ENCODE data around the gene ZC3H14. TPM values are rescaled to one million over a fixed set of nuclear protein-coding genes. Genes with fewer than 3 reads are reported as not detected.
"Not testable (repeated sequence)": the region's sequence is repeated elsewhere in the genome, so short reads cannot be mapped to it uniquely, and the experiment has no call there.

Gene ZC3H14
- polyA plus RNA-seq, 3 donors: 18.9 to 30.2 (median 27.1) TPM

DNA sequence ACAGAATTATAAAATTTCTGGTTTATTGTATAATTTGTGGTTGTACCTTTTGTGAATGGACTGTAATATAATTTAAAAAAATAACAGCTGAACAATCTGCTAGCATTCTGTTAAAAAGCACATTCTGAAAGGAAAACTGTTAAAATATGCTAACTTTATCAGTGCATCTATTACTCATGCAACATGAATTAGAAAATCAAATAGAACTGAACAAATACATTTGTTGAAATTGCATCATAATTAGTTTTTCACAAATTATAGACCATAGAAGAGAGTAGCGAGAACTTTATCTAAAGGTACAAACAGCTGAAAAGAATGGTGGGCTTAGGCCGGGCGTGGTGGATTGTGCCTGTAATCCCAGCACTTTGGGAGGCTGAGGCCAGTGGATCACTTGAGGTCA, 41.0 kb upstream of the ZC3H14 start:
- no peak overlapping the region for H3K27ac Mint-ChIP-seq
- no peak overlapping the region for H2AFZ ChIP-seq (ENCODE audit: insufficient read depth, low read depth, low read length, poor library complexity, severe bottlenecking)

DNA sequence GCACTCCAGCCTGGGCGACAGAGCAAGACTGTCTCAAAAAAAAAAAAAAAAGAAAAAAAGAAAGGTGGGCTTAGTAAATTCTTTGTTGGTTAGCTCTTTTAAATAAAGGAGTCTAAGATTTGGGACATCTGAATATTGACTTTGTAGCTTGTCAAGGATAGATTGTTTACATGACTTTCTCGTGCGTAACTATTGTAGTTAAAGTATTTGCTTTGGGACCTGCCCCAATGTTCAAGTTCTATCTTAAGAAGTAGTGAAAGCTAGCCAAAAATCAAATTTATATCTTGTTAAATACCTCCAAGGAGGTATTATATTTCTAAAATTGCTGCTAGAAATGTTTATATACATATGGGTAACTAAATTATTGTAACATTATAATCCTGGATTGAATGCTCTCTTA, 40.4 kb upstream of the ZC3H14 start:
- Mint-ChIP-seq H3K9me3 (peaks cover 0 to 6% (median 3%) of the 10 kb centered on the region in 7 donors), H3K27me3 (ENCODE audit: low read depth in 3 of 3) (peaks cover 0 to 4% (median 2%) of the 10 kb centered on the region in 3 donors), H3K4me1 (no peaks in the 10 kb centered on the region), H3K4me3 (no peak overlapping the region), H3K36me3 (no peaks in the 10 kb centered on the region), H3K27ac (no peak overlapping the region)
- Histone ChIP-seq H3K9ac (ENCODE audit: insufficient read depth, low read length, poor library complexity, severe bottlenecking) (no peak overlapping the region), H3K4me2 (replicated peaks; ENCODE audit: extremely low read depth, low read length, poor library complexity, severe bottlenecking) (no peak overlapping the region), H3K36me3 (replicated peaks in 1 of 2; ENCODE audit: control insufficient read depth in 1 of 2, insufficient read depth in 2 of 2, low read length in 2 of 2) (no peaks in the 10 kb centered on the region), H2AFZ (ENCODE audit: insufficient read depth, low read depth, low read length, poor library complexity, severe bottlenecking) (no peak overlapping the region), H3K27me3 (ENCODE audit: control insufficient read depth in 2 of 2, insufficient read depth in 2 of 2, low read length in 2 of 2) (no peaks in the 10 kb centered on the region), H3K4me3 (replicated peaks in 1 of 3; ENCODE audit: low read depth in 2 of 3, low read length in 3 of 3) (no peak overlapping the region), H3K9me3 (replicated peaks in 1 of 2; ENCODE audit: control insufficient read depth in 1 of 2, insufficient read depth in 1 of 2, low read length in 2 of 2) (no peaks in the 10 kb centered on the region), H3K79me2 (ENCODE audit: insufficient read depth, low read length) (no peaks in the 10 kb centered on the region), H4K20me1 (ENCODE audit: insufficient read depth, low read length) (no peaks in the 10 kb centered on the region), H3K4me1 (ENCODE audit: control insufficient read depth in 1 of 2, insufficient read depth in 2 of 2, low read length in 2 of 2) (no peaks in the 10 kb centered on the region), H3K27ac (ENCODE audit: low read depth in 1 of 2, low read length in 2 of 2) (no peak overlapping the region)
- TF ChIP-seq, protein P1, sequence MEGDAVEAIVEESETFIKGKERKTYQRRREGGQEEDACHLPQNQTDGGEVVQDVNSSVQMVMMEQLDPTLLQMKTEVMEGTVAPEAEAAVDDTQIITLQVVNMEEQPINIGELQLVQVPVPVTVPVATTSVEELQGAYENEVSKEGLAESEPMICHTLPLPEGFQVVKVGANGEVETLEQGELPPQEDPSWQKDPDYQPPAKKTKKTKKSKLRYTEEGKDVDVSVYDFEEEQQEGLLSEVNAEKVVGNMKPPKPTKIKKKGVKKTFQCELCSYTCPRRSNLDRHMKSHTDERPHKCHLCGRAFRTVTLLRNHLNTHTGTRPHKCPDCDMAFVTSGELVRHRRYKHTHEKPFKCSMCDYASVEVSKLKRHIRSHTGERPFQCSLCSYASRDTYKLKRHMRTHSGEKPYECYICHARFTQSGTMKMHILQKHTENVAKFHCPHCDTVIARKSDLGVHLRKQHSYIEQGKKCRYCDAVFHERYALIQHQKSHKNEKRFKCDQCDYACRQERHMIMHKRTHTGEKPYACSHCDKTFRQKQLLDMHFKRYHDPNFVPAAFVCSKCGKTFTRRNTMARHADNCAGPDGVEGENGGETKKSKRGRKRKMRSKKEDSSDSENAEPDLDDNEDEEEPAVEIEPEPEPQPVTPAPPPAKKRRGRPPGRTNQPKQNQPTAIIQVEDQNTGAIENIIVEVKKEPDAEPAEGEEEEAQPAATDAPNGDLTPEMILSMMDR (IDR thresholded peaks at IDR 0.05): no peak
- 100% methylated on average over 1 of the region's 3 CpGs for WGBS (ENCODE audit: insufficient coverage)
- DNase-seq: no peak
- intact Hi-C loops (cut with micrococcal nuclease): no loop called here

More for the DNA sequence above, 41.0 kb upstream of the ZC3H14 start:
- Mint-ChIP-seq H3K4me1 (no peaks in the 10 kb centered on the region), H3K36me3 (no peaks in the 10 kb centered on the region), H3K4me3 (no peak overlapping the region), H3K9me3 (peaks cover 0 to 6% (median 3%) of the 10 kb centered on the region in 7 donors), H3K27me3 (ENCODE audit: low read depth in 3 of 3) (peaks cover 0 to 4% (median 2%) of the 10 kb centered on the region in 3 donors)
- TF ChIP-seq, protein P1 (IDR thresholded peaks at IDR 0.05): no peak
- Histone ChIP-seq H3K27me3 (ENCODE audit: control insufficient read depth in 2 of 2, insufficient read depth in 2 of 2, low read length in 2 of 2) (no peaks in the 10 kb centered on the region), H3K9me3 (replicated peaks in 1 of 2; ENCODE audit: control insufficient read depth in 1 of 2, insufficient read depth in 1 of 2, low read length in 2 of 2) (no peaks in the 10 kb centered on the region), H4K20me1 (ENCODE audit: insufficient read depth, low read length) (no peaks in the 10 kb centered on the region), H3K4me1 (ENCODE audit: control insufficient read depth in 1 of 2, insufficient read depth in 2 of 2, low read length in 2 of 2) (no peaks in the 10 kb centered on the region), H3K4me3 (replicated peaks in 1 of 3; ENCODE audit: low read depth in 2 of 3, low read length in 3 of 3) (no peak overlapping the region), H3K79me2 (ENCODE audit: insufficient read depth, low read length) (no peaks in the 10 kb centered on the region), H3K9ac (ENCODE audit: insufficient read depth, low read length, poor library complexity, severe bottlenecking) (no peak overlapping the region), H3K4me2 (replicated peaks; ENCODE audit: extremely low read depth, low read length, poor library complexity, severe bottlenecking) (no peak overlapping the region), H3K36me3 (replicated peaks in 1 of 2; ENCODE audit: control insufficient read depth in 1 of 2, insufficient read depth in 2 of 2, low read length in 2 of 2) (no peaks in the 10 kb centered on the region), H3K27ac (ENCODE audit: low read depth in 1 of 2, low read length in 2 of 2) (no peak overlapping the region)
- DNase-seq: no peak
- intact Hi-C loops (cut with micrococcal nuclease): no loop called here
- no CpG with 5 or more reads among the region's 3 CpGs for WGBS (ENCODE audit: insufficient coverage)

DNA sequence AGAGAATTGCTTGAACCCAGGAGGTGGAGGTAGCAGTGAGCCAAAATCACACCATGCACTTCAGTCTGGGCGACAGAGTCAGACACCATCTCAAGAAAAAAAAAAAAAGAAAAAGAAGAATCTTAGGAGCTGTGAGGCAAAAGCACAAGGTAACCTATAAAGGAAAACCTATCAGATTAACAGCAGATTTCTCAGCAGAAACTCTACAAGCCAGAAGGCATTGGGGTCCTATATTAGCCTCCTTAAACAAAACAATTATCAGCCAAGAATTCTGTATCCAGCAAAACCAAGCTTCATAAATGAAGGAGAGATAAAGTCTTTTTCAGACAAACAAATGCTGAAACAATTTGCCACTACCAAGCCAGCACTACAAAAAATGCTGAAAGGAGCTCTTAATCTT, 32.9 kb upstream of the ZC3H14 start:
- H3K9me3 Mint-ChIP-seq: peaks cover 7 to 12% (median 9%) of the 10 kb centered on the region in 7 donors
- intact Hi-C loops (cut with micrococcal nuclease); H3K4me1 ChIP-seq (ENCODE audit: control insufficient read depth in 1 of 2, insufficient read depth in 2 of 2, low read length in 2 of 2); H3K4me3 Mint-ChIP-seq; H3K36me3 Mint-ChIP-seq; H3K27ac Mint-ChIP-seq; H3K4me1 Mint-ChIP-seq; DNase-seq; H4K20me1 ChIP-seq (ENCODE audit: insufficient read depth, low read length); H3K36me3 ChIP-seq (replicated peaks in 1 of 2; ENCODE audit: control insufficient read depth in 1 of 2, insufficient read depth in 2 of 2, low read length in 2 of 2); H3K27me3 ChIP-seq (ENCODE audit: control insufficient read depth in 2 of 2, insufficient read depth in 2 of 2, low read length in 2 of 2); H3K4me3 ChIP-seq (replicated peaks in 1 of 3; ENCODE audit: low read depth in 2 of 3, low read length in 3 of 3); H3K4me2 ChIP-seq (replicated peaks; ENCODE audit: extremely low read depth, low read length, poor library complexity, severe bottlenecking); H3K27me3 Mint-ChIP-seq (ENCODE audit: low read depth in 3 of 3); H3K9ac ChIP-seq (ENCODE audit: insufficient read depth, low read length, poor library complexity, severe bottlenecking); H3K27ac ChIP-seq (ENCODE audit: low read depth in 1 of 2, low read length in 2 of 2); H3K9me3 ChIP-seq (replicated peaks in 1 of 2; ENCODE audit: control insufficient read depth in 1 of 2, insufficient read depth in 1 of 2, low read length in 2 of 2); H2AFZ ChIP-seq (ENCODE audit: insufficient read depth, low read depth, low read length, poor library complexity, severe bottlenecking); H3K79me2 ChIP-seq (ENCODE audit: insufficient read depth, low read length): not testable (repeated sequence)
- no CpG with 5 or more reads among the region's 1 CpG for WGBS (ENCODE audit: insufficient coverage)
